Parathyroid adenoma (tissue), 2 donors: ENCODE results near the gene MOG.

Experiments
- H2AFZ ChIP-seq: fragments of 300-600 bp; sonication (generic); one replicate; pipeline ENCODE4 v1.7.0; 2017; ENCODE audit warnings: antibody characterized with exemption, mild to moderate bottlenecking
- H3K27ac ChIP-seq: fragments of 300-600 bp; sonication (generic); one replicate; pipeline ENCODE4 v1.7.0; 2017
- H3K27me3 ChIP-seq: fragments of 300-600 bp; sonication (generic); one replicate; pipeline ENCODE4 v1.7.0; 2017; ENCODE audit warnings: low read length; ENCODE audit not compliant: control insufficient read depth, insufficient read depth
- H3K36me3 ChIP-seq: fragments of 300-600 bp; sonication (generic); one replicate; pipeline ENCODE4 v1.7.0; 2017; ENCODE audit warnings: low read length; ENCODE audit not compliant: control insufficient read depth, insufficient read depth
- H3K4me1 ChIP-seq: fragments of 300-600 bp; sonication (generic); one replicate; pipeline ENCODE4 v1.7.0; 2017; ENCODE audit warnings: control low read depth
- H3K4me2 ChIP-seq: fragments of 300-600 bp; sonication (generic); one replicate; pipeline ENCODE4 v1.7.0; 2017; ENCODE audit warnings: low read length
- H3K4me3 ChIP-seq: fragments of 300-600 bp; sonication (generic); one replicate; pipeline ENCODE4 v1.7.0; 2017; ENCODE audit warnings: low read depth, low read length
- H3K79me2 ChIP-seq: fragments of 300-600 bp; sonication (generic); one replicate; pipeline ENCODE4 v1.7.0; 2017; ENCODE audit warnings: control low read depth
- H3K9ac ChIP-seq: fragments of 300-600 bp; sonication (generic); one replicate; pipeline ENCODE4 v1.7.0; 2017; ENCODE audit warnings: mild to moderate bottlenecking
- H3K9me3 ChIP-seq: fragments of 300-600 bp; sonication (generic); one replicate; pipeline ENCODE4 v1.7.0; 2017; ENCODE audit warnings: low read length; ENCODE audit not compliant: control insufficient read depth
- CTCF ChIP-seq: fragments of 300-600 bp; sonication (generic); IDR thresholded peaks from one replicate; pipeline ENCODE4 v1.7.0; 2017; ENCODE audit warnings: antibody characterized with exemption, mild to moderate bottlenecking
- donor health status: primary hyperparathyroidism.

Gene MOG

GRCh38 chr6:29619578-29620160, 37.2 kb upstream of the MOG start:
- Histone ChIP-seq H3K27me3 (no peaks in the 10 kb centered on the region), H3K4me2 (no peak overlapping the region), H2AFZ (no peak overlapping the region), H3K36me3 (no peaks in the 10 kb centered on the region), H3K79me2 (no peaks in the 10 kb centered on the region), H3K9me3 (no peaks in the 10 kb centered on the region), H3K4me3 (no peak overlapping the region), H3K9ac (no peak overlapping the region), H3K4me1 (no peaks in the 10 kb centered on the region), H3K27ac (no peak overlapping the region)
- TF ChIP-seq CTCF: no peak

DNA sequence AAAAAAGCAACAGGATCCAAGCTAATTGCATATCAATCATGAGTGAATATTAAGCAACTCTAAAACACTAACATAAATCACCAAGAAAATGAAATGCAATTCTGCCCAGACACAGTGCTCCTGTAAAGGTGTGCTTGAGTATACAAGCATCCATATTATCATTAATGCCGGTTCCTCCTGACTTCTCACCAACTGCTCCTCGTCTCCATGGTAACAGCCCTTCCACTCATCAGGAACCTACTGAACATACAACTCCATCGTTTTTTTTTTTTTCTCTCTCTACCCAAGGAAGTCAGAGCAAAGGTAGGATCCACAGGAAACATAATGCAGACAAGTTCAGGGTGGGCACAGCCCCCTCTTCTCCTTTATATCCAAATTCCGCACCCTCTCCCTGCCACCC, 36.3 kb upstream of the MOG start:
- no peak overlapping the region for H3K4me2 ChIP-seq
- H2AFZ ChIP-seq: no peak overlapping the region
- no peaks in the 10 kb centered on the region for H3K9me3 ChIP-seq
- TF ChIP-seq CTCF: no peak
- no peak overlapping the region for H3K9ac ChIP-seq
- H3K79me2 ChIP-seq: no peaks in the 10 kb centered on the region
- H3K4me3 ChIP-seq: no peak overlapping the region
- H3K4me1 ChIP-seq: no peaks in the 10 kb centered on the region
- no peaks in the 10 kb centered on the region for H3K36me3 ChIP-seq
- H3K27me3 ChIP-seq: no peaks in the 10 kb centered on the region
- H3K27ac ChIP-seq: no peak overlapping the region

DNA sequence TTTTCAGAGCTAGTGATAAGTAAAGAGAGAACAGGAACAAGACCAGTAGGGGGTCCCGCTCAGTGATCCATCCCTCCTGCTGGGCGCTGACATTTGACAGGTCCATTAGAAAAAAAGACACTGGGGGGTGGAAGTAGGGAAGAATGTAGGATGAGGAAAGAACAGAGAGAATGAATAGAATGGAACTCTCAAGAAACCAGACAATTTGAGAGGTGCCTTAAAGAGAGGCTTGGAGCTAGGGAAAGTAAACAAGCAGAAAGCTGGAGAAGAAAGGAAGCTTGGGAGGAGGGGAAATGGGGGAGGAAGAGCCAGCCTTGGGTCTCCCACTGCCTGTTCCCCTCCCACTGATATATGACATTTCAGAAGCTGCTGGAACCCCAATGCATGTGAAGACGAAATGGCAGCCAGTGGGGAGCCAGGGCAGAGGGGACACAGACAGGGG, 32.4 kb upstream of the MOG start:
- Histone ChIP-seq H3K9ac (no peak overlapping the region), H3K36me3 (no peaks in the 10 kb centered on the region), H3K27me3 (no peaks in the 10 kb centered on the region), H3K4me2 (no peak overlapping the region), H3K4me3 (no peak overlapping the region), H3K9me3 (no peaks in the 10 kb centered on the region), H2AFZ (no peak overlapping the region), H3K4me1 (no peaks in the 10 kb centered on the region), H3K79me2 (no peaks in the 10 kb centered on the region), H3K27ac (no peak overlapping the region)
- TF ChIP-seq CTCF: no peak

DNA sequence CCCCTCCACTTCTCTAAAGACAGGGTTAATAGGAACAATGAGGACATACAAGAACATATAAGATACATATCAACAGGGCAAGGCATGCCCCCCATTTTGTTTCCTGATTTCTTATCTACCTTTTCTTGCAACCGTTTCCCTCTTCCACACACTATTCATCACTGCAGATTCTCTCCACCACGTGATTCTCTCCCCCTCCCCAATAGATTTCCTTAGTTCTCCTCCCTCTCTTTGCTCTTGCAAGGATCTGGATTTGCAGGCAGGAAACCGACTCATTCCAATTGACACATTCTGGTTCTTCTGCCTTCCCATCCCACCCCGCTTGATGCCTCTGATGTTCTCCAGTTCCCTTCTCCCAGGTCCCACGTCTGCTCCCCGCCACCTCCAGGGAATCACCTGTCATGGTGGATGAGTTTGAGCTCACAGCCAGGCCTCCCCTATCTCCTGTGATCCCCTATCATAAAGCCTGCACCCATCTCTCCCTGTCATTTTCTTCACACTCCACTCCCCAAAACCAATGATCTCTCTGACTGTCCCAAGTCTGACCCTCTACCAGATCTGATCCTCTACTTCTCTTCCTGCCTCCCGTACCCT, 31.5 kb upstream of the MOG start:
- Histone ChIP-seq H3K79me2 (no peaks in the 10 kb centered on the region), H3K4me1 (no peaks in the 10 kb centered on the region), H3K27me3 (no peaks in the 10 kb centered on the region), H3K9me3 (no peaks in the 10 kb centered on the region), H3K9ac (no peak overlapping the region), H3K4me3 (no peak overlapping the region), H3K36me3 (no peaks in the 10 kb centered on the region), H3K27ac (no peak overlapping the region), H3K4me2 (no peak overlapping the region), H2AFZ (no peak overlapping the region)
- no peak for TF ChIP-seq CTCF
